Smooth muscle cell (in vitro differentiated cells): ENCODE results near the gene GNG2. TPM values are rescaled to one million over a fixed set of nuclear protein-coding genes. Genes with fewer than 3 reads are reported as not detected.

Experiments used
- DNase-seq: peaks from one replicate; lab custom pipeline; 2025; ENCODE audit not compliant: unreplicated experiment; lab: John Stamatoyannopoulos, UW
- H2AFZ ChIP-seq: fragments of 200-600 bp; sonication (generic); 2 replicates; pipeline ENCODE4 v1.6.0; 2016; ENCODE audit warnings: antibody characterized with exemption, low read depth, mild to moderate bottlenecking
- H3F3A ChIP-seq: fragments of 200-600 bp; sonication (generic); 2 replicates; pipeline ENCODE4 v1.6.0; 2017; ENCODE audit warnings: antibody characterized with exemption, low read depth
- H3K27ac ChIP-seq: fragments of 200-600 bp; sonication (generic); 2 replicates; pipeline ENCODE4 v1.5.1; 2016; ENCODE audit warnings: low read depth, mild to moderate bottlenecking
- H3K27me3 ChIP-seq: fragments of 200-600 bp; sonication (generic); 2 replicates; pipeline ENCODE4 v1.6.1; 2016; ENCODE audit warnings: low read depth, mild to moderate bottlenecking
- H3K36me3 ChIP-seq: fragments of 200-600 bp; sonication (generic); 2 replicates; pipeline ENCODE4 v1.5.1; 2016; ENCODE audit warnings: low read depth
- H3K4me1 ChIP-seq: fragments of 200-600 bp; sonication (generic); 2 replicates; pipeline ENCODE4 v1.5.1; 2016; ENCODE audit warnings: low read depth
- H3K4me2 ChIP-seq: fragments of 200-600 bp; sonication (generic); 2 replicates; pipeline ENCODE4 v1.6.0; 2016; ENCODE audit warnings: mild to moderate bottlenecking
- H3K4me3 ChIP-seq: fragments of 200-600 bp; sonication (generic); 2 replicates; pipeline ENCODE4 v1.5.1; 2016; ENCODE audit warnings: mild to moderate bottlenecking
- H3K79me2 ChIP-seq: fragments of 200-600 bp; sonication (generic); 2 replicates; pipeline ENCODE4 v1.6.0; 2016; ENCODE audit warnings: low read depth, mild to moderate bottlenecking
- H3K9ac ChIP-seq: fragments of 200-600 bp; sonication (generic); 2 replicates; pipeline ENCODE4 v1.6.0; 2016; ENCODE audit warnings: low read depth
- H3K9me3 ChIP-seq: fragments of 200-600 bp; sonication (generic); replicated peaks from 2 replicates; pipeline ENCODE4 v1.5.1; 2016; ENCODE audit warnings: low read depth
- H4K20me1 ChIP-seq: fragments of 200-600 bp; sonication (generic); 2 replicates; pipeline ENCODE4 v1.6.0; 2016; ENCODE audit warnings: low read depth
- WGBS: methylation state at CpG from one replicate; pipeline ENCODE4 v1.1.7; 2016; ENCODE audit warnings: low lambda C conversion rate; 5-methylcytosine and 5-hydroxymethylcytosine counted together
- polyA plus RNA-seq: library from polyadenylated mRNA; unstranded; fragments of >200 nt; fragmentation: Nextera tagmentation; extraction: Ambion mirVana; gene quantifications from 2 replicates; pipeline ENCODE4 v1.2.1, GENCODE V29; 2016
- total RNA-seq: library from RNA; depleted of rRNA; stranded (reverse); fragments of >200 nt; gene quantifications from 2 replicates; pipeline ENCODE4 v1.2.3, GENCODE V29; 2014
- TF ChIP-seq, protein P1 (sequence below): fragments of 200-600 bp; sonication (generic); IDR thresholded peaks from 2 replicates; pipeline ENCODE4 v1.5.1; 2017; ENCODE audit warnings: borderline replicate concordance, mild to moderate bottlenecking, antibody characterized with exemption; ENCODE audit not compliant: insufficient read depth, poor library complexity, severe bottlenecking

Gene GNG2
- total and polyA plus RNA-seq, 2 experiments from 2014 or later = 83.6 to 128 TPM

DNA sequence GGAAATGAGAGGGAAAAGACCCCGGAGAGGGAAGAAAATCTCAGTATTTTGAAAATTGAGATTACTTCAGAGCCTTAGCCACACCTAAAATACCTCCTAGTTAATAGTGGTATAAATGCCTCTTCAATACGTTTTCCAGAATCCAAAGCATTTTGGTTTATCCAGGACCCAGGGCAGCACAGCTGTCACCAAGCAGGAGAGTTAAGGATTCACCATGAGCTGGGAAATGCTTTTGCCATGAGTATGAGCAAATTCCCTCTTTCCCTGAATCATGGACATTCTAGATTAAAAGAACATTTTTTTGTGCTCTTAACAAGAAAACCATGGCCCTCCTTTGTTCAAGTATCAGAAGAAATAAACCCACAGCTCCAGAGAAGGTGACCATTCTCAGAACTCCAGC lies 107.1 kb downstream of the GNG2 start:
- no peak for DNase-seq
- Histone ChIP-seq H3K27ac (no peak overlapping the region), H3K79me2 (peaks cover 5% of the 10 kb centered on the region), H3K9me3 (no peaks in the 10 kb centered on the region), H3F3A (no peaks in the 10 kb centered on the region), H3K9ac (no peak overlapping the region), H3K4me2 (no peak overlapping the region), H3K27me3 (no peaks in the 10 kb centered on the region), H3K4me3 (no peak overlapping the region), H3K36me3 (no peaks in the 10 kb centered on the region), H2AFZ (no peak overlapping the region), H4K20me1 (peaks cover 3% of the 10 kb centered on the region), H3K4me1 (peaks cover under 1% of the 10 kb centered on the region)
- WGBS = 72% methylated on average over 2 of the region's 2 CpGs
- TF ChIP-seq, protein P1, sequence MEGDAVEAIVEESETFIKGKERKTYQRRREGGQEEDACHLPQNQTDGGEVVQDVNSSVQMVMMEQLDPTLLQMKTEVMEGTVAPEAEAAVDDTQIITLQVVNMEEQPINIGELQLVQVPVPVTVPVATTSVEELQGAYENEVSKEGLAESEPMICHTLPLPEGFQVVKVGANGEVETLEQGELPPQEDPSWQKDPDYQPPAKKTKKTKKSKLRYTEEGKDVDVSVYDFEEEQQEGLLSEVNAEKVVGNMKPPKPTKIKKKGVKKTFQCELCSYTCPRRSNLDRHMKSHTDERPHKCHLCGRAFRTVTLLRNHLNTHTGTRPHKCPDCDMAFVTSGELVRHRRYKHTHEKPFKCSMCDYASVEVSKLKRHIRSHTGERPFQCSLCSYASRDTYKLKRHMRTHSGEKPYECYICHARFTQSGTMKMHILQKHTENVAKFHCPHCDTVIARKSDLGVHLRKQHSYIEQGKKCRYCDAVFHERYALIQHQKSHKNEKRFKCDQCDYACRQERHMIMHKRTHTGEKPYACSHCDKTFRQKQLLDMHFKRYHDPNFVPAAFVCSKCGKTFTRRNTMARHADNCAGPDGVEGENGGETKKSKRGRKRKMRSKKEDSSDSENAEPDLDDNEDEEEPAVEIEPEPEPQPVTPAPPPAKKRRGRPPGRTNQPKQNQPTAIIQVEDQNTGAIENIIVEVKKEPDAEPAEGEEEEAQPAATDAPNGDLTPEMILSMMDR = no peak

DNA sequence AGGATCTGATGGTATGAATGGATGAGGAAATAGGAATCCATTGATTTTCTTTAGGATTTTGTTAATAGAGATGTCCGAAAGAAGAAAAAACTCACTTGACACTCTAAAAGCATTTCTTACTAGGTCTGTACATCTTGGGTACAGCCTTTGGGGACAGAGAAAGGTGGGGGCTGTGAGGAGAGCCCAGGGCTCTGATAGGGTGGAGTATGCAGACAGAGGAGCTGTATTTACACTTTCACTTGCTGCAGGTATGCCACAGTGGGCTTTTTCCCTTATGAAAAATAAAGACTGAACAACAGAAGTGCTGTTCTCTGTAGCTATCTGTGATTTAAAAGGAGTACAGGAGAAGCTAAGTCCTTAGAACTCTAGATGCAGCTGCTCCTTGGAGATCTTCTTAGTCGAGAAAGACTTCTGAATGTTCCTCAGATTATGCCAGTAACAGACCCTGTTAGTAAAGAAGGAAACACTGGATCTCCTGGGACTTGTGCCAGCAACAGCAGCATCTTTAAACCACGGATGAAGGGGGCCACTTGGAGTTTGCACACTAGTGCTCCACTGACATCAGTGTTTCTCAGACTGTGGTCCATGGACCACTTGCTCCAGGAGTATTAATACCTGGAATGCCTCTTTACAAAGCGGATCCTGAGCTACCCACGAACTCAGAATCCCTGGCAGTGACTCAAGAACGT lies 109.6 kb downstream of the GNG2 start:
- Histone ChIP-seq H3K27me3 (no peaks in the 10 kb centered on the region), H3K27ac (no peak overlapping the region), H2AFZ (no peak overlapping the region), H3K36me3 (no peaks in the 10 kb centered on the region), H3K4me1 (no peaks in the 10 kb centered on the region), H3K9me3 (no peaks in the 10 kb centered on the region), H3K4me3 (no peak overlapping the region), H3F3A (no peaks in the 10 kb centered on the region), H3K79me2 (no peaks in the 10 kb centered on the region), H4K20me1 (no peaks in the 10 kb centered on the region), H3K9ac (no peak overlapping the region), H3K4me2 (no peak overlapping the region)
- no peak for DNase-seq
- TF ChIP-seq, protein P1 = no peak
- WGBS = 81% methylated on average over 6 of the region's 6 CpGs

- Histone ChIP-seq H3K36me3 (no peaks in the 10 kb centered on the region), H3K4me3 (no peak overlapping the region), H3K9me3 (no peaks in the 10 kb centered on the region), H3K79me2 (no peaks in the 10 kb centered on the region), H3K4me1 (no peaks in the 10 kb centered on the region), H3K4me2 (no peak overlapping the region), H4K20me1 (no peaks in the 10 kb centered on the region), H3K27me3 (no peaks in the 10 kb centered on the region), H3K27ac (no peak overlapping the region), H3F3A (peaks cover 6% of the 10 kb centered on the region), H3K9ac (no peak overlapping the region), H2AFZ (no peak overlapping the region)
- no peak for DNase-seq
- 92% methylated on average over 7 of the region's 7 CpGs for WGBS
- TF ChIP-seq, protein P1 = no peak
These were observed 112.2 kb downstream of the GNG2 start for GRCh38 chr14:51972566-51972965.

DNA sequence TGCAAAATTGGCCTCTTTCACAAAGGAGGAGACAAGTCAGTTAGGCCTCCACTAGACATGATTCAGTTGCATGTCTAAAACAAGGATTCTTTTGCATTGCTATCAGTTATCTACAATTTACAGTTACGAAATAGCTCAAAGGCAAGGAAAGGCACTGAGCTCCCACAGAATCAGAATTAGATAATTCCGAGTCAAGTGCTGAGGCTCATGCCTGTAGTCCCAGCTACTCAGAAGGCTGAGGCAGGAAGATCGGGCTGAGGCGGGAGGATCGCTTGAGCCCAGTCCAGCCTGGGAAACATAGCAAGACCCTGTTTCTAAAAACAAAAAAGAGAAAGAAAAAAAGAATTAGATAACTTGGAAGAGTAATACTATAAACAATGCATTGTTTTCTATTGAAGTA lies 116.7 kb downstream of the GNG2 start:
- no peaks in the 10 kb centered on the region for H4K20me1 ChIP-seq
- peak overlapping the region; percentile 24 for H2AFZ ChIP-seq
- TF ChIP-seq, protein P1 = no peak
- H3K27me3 ChIP-seq = no peaks in the 10 kb centered on the region
- 20% methylated on average over 5 of the region's 5 CpGs for WGBS
- DNase-seq = no peak
- no peaks in the 10 kb centered on the region for H3K79me2 ChIP-seq
- no peaks in the 10 kb centered on the region for H3K4me1 ChIP-seq
- H3F3A ChIP-seq = peaks cover 11% of the 10 kb centered on the region
- no peaks in the 10 kb centered on the region for H3K9me3 ChIP-seq
- H3K4me3 ChIP-seq = no peak overlapping the region
- peak overlapping the region; percentile 58 for H3K4me2 ChIP-seq
- no peaks in the 10 kb centered on the region for H3K36me3 ChIP-seq
- no peak overlapping the region for H3K9ac ChIP-seq
- H3K27ac ChIP-seq = peak overlapping the region; percentile 4
